Spleen (tissue), 7 donors: ENCODE measurements around the gene PCDHGA2.

Source experiments
- POLR2A ChIP-seq, 3 donors: fragments of 450-650 bp; IDR thresholded peaks; one replicate each; pipeline ENCODE4 v1.5.1; 2017; ENCODE audit warnings: antibody characterized with exemption in 3 of 3, mild to moderate bottlenecking in 1 of 3
- TF ChIP-seq, protein P1 (sequence below), 11 experiments: fragments of 200-600 bp in 7 of 11; fragments of 450-650 bp in 4 of 11; sonication (generic) in 4 of 11; IDR thresholded peaks in 8 of 11; conservative IDR thresholded peaks in 3 of 11; 1 replicate in 7 of 11; 2 replicates in 4 of 11; pipeline versions ENCODE4 v1.4.0 to v1.8.0; 2016 to 2021; ENCODE audit warnings: antibody characterized with exemption in 11 of 11, inconsistent platforms in 4 of 11, mild to moderate bottlenecking in 1 of 11
- donor health status: DM: no; HTN: no; CAD: no; lungs with moderate emphysema.
- donor health status: DM: no; HTN: no; CAD: no.
- donor health status: DM: no; HTN: no; CAD: no.

GRCh38 chr5:141313711-141314110 lies 24.8 kb upstream of the PCDHGA2 start:
- TF ChIP-seq, protein P1, sequence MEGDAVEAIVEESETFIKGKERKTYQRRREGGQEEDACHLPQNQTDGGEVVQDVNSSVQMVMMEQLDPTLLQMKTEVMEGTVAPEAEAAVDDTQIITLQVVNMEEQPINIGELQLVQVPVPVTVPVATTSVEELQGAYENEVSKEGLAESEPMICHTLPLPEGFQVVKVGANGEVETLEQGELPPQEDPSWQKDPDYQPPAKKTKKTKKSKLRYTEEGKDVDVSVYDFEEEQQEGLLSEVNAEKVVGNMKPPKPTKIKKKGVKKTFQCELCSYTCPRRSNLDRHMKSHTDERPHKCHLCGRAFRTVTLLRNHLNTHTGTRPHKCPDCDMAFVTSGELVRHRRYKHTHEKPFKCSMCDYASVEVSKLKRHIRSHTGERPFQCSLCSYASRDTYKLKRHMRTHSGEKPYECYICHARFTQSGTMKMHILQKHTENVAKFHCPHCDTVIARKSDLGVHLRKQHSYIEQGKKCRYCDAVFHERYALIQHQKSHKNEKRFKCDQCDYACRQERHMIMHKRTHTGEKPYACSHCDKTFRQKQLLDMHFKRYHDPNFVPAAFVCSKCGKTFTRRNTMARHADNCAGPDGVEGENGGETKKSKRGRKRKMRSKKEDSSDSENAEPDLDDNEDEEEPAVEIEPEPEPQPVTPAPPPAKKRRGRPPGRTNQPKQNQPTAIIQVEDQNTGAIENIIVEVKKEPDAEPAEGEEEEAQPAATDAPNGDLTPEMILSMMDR (IDR thresholded peaks at IDR 0.05 in 8 of 11, conservative IDR thresholded peaks at IDR 0.05 in 3 of 11), result no peak
- TF ChIP-seq POLR2A (IDR thresholded peaks at IDR 0.05), result no peak
